ENCODE measurements around the gene SEC24C.
"Not testable (repeated sequence)": the region's sequence is repeated elsewhere in the genome, so short reads cannot be mapped to it uniquely, and the experiment has no call there.

GRCh38 chr10:73740501-73741254 is 3.5 kb upstream of the SEC24C start:
- TF ChIP-seq, protein P1, sequence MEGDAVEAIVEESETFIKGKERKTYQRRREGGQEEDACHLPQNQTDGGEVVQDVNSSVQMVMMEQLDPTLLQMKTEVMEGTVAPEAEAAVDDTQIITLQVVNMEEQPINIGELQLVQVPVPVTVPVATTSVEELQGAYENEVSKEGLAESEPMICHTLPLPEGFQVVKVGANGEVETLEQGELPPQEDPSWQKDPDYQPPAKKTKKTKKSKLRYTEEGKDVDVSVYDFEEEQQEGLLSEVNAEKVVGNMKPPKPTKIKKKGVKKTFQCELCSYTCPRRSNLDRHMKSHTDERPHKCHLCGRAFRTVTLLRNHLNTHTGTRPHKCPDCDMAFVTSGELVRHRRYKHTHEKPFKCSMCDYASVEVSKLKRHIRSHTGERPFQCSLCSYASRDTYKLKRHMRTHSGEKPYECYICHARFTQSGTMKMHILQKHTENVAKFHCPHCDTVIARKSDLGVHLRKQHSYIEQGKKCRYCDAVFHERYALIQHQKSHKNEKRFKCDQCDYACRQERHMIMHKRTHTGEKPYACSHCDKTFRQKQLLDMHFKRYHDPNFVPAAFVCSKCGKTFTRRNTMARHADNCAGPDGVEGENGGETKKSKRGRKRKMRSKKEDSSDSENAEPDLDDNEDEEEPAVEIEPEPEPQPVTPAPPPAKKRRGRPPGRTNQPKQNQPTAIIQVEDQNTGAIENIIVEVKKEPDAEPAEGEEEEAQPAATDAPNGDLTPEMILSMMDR (conservative IDR thresholded peaks at IDR 0.05; ENCODE audit: low read length), result not testable (repeated sequence)
- TF ChIP-seq EZH2phosphoT487 (IDR thresholded peaks at IDR 0.05; ENCODE audit: borderline replicate concordance), result not testable (repeated sequence)

Data from Loucy (cell line).